ENCODE data around the gene RIPOR2.

- TF ChIP-seq CTCF (IDR thresholded peaks at IDR 0.05) (no peak), ZFX (IDR thresholded peaks at IDR 0.05; ENCODE audit: borderline replicate concordance) (no peak)
These were observed 25.3 kb downstream of the RIPOR2 start for GRCh38 chr6:24910331-24910960.

Measured in 22Rv1 (cell line).